Measurements from ENCODE around the gene RAI14.

RAI14 gene

GRCh38 chr5:34833976-34834793 lies 178.1 kb downstream of the RAI14 start:
- Histone ChIP-seq H3K9me3 (ENCODE audit: low read length) (no peaks in the 10 kb centered on the region), H3K27me3 (ENCODE audit: control insufficient read depth in 1 of 2, insufficient read depth in 2 of 2, low read length in 2 of 2) (no peaks in the 10 kb centered on the region), H3K9ac (ENCODE audit: low read length) (no peak overlapping the region), H3K4me1 (ENCODE audit: insufficient read depth, low read length) (no peaks in the 10 kb centered on the region), H3K27ac (ENCODE audit: low read depth, low read length) (no peak overlapping the region), H3K4me3 (ENCODE audit: low read depth in 1 of 2, low read length in 2 of 2) (no peak overlapping the region), H3K36me3 (ENCODE audit: insufficient read depth, low read length) (peaks cover 17% of the 10 kb centered on the region)

GRCh38 chr5:34834794-34835089 lies 178.6 kb downstream of the RAI14 start:
- Histone ChIP-seq H3K27ac (ENCODE audit: low read depth, low read length) (no peak overlapping the region), H3K9me3 (ENCODE audit: low read length) (no peaks in the 10 kb centered on the region)

GRCh38 chr5:34835664-34836063 lies 179.5 kb downstream of the RAI14 start:
- H3K36me3 ChIP-seq (ENCODE audit: insufficient read depth, low read length) = peaks cover 3% of the 10 kb centered on the region
- no peak overlapping the region for H3K27ac ChIP-seq (ENCODE audit: low read depth, low read length)
- no peaks in the 10 kb centered on the region for H3K9me3 ChIP-seq (ENCODE audit: low read length)
- no peak overlapping the region for H3K9ac ChIP-seq (ENCODE audit: low read length)
- H3K4me1 ChIP-seq (ENCODE audit: insufficient read depth, low read length) = no peaks in the 10 kb centered on the region
- H3K27me3 ChIP-seq (ENCODE audit: control insufficient read depth in 1 of 2, insufficient read depth in 2 of 2, low read length in 2 of 2) = no peaks in the 10 kb centered on the region
- H3K4me3 ChIP-seq (ENCODE audit: low read depth in 1 of 2, low read length in 2 of 2) = no peak overlapping the region

More at GRCh38 chr5:34834794-34835089, 178.6 kb downstream of the RAI14 start:
- Histone ChIP-seq H3K9ac (ENCODE audit: low read length) (no peak overlapping the region), H3K4me1 (ENCODE audit: insufficient read depth, low read length) (no peaks in the 10 kb centered on the region), H3K4me3 (ENCODE audit: low read depth in 1 of 2, low read length in 2 of 2) (no peak overlapping the region), H3K27me3 (ENCODE audit: control insufficient read depth in 1 of 2, insufficient read depth in 2 of 2, low read length in 2 of 2) (no peaks in the 10 kb centered on the region), H3K36me3 (ENCODE audit: insufficient read depth, low read length) (peaks cover 12% of the 10 kb centered on the region)

- Histone ChIP-seq H3K27ac (ENCODE audit: low read depth, low read length) (peak within 1 kb of the TSS; percentile 72), H3K9ac (ENCODE audit: low read length) (peak within 1 kb of the TSS; percentile 16), H3K4me3 (ENCODE audit: low read depth in 1 of 2, low read length in 2 of 2) (peak within 1 kb of the TSS; percentile 90 to 99), H3K36me3 (ENCODE audit: insufficient read depth, low read length) (no peaks in the 10 kb centered on the region), H3K9me3 (ENCODE audit: low read length) (no peaks in the 10 kb centered on the region), H3K27me3 (ENCODE audit: control insufficient read depth in 1 of 2, insufficient read depth in 2 of 2, low read length in 2 of 2) (no peaks in the 10 kb centered on the region), H3K4me1 (ENCODE audit: insufficient read depth, low read length) (no peaks in the 10 kb centered on the region)
Observed at GRCh38 chr5:34838785-34839714, 182.9 kb downstream of the RAI14 start, which contains the start of gene TTC23L. TTC23L (plus strand) TSS chr5:34839164; CDS start chr5:34840672, 1,508 bp downstream.

- Histone ChIP-seq H3K9me3 (ENCODE audit: low read length) (no peaks in the 10 kb centered on the region), H3K4me3 (ENCODE audit: low read depth in 1 of 2, low read length in 2 of 2) (no peak overlapping the region), H3K27me3 (ENCODE audit: control insufficient read depth in 1 of 2, insufficient read depth in 2 of 2, low read length in 2 of 2) (no peaks in the 10 kb centered on the region), H3K4me1 (ENCODE audit: insufficient read depth, low read length) (no peaks in the 10 kb centered on the region), H3K36me3 (ENCODE audit: insufficient read depth, low read length) (no peaks in the 10 kb centered on the region), H3K9ac (ENCODE audit: low read length) (no peak overlapping the region), H3K27ac (ENCODE audit: low read depth, low read length) (no peak overlapping the region)
Observed at GRCh38 chr5:34841816-34842215, 185.7 kb downstream of the RAI14 start.

- no peak overlapping the region for H3K9ac ChIP-seq (ENCODE audit: low read length)
- H3K27me3 ChIP-seq (ENCODE audit: control insufficient read depth in 1 of 2, insufficient read depth in 2 of 2, low read length in 2 of 2) = no peaks in the 10 kb centered on the region
- H3K9me3 ChIP-seq (ENCODE audit: low read length) = no peaks in the 10 kb centered on the region
- H3K36me3 ChIP-seq (ENCODE audit: insufficient read depth, low read length) = no peaks in the 10 kb centered on the region
- no peak overlapping the region for H3K27ac ChIP-seq (ENCODE audit: low read depth, low read length)
- no peaks in the 10 kb centered on the region for H3K4me1 ChIP-seq (ENCODE audit: insufficient read depth, low read length)
- H3K4me3 ChIP-seq (ENCODE audit: low read depth in 1 of 2, low read length in 2 of 2) = no peak overlapping the region
Observed at GRCh38 chr5:34842554-34842953, 186.4 kb downstream of the RAI14 start.

- no peak overlapping the region for H3K27ac ChIP-seq (ENCODE audit: low read depth, low read length)
- no peak overlapping the region for H3K9ac ChIP-seq (ENCODE audit: low read length)
- no peaks in the 10 kb centered on the region for H3K9me3 ChIP-seq (ENCODE audit: low read length)
- no peaks in the 10 kb centered on the region for H3K36me3 ChIP-seq (ENCODE audit: insufficient read depth, low read length)
- H3K4me3 ChIP-seq (ENCODE audit: low read depth in 1 of 2, low read length in 2 of 2) = no peak overlapping the region
- no peaks in the 10 kb centered on the region for H3K27me3 ChIP-seq (ENCODE audit: control insufficient read depth in 1 of 2, insufficient read depth in 2 of 2, low read length in 2 of 2)
- H3K4me1 ChIP-seq (ENCODE audit: insufficient read depth, low read length) = no peaks in the 10 kb centered on the region
Observed at GRCh38 chr5:34843497-34843896, 187.4 kb downstream of the RAI14 start.

GRCh38 chr5:34844106-34844505 lies 188.0 kb downstream of the RAI14 start:
- Histone ChIP-seq H3K9me3 (ENCODE audit: low read length) (no peaks in the 10 kb centered on the region), H3K9ac (ENCODE audit: low read length) (no peak overlapping the region), H3K27ac (ENCODE audit: low read depth, low read length) (no peak overlapping the region), H3K4me1 (ENCODE audit: insufficient read depth, low read length) (no peaks in the 10 kb centered on the region), H3K27me3 (ENCODE audit: control insufficient read depth in 1 of 2, insufficient read depth in 2 of 2, low read length in 2 of 2) (no peaks in the 10 kb centered on the region), H3K36me3 (ENCODE audit: insufficient read depth, low read length) (no peaks in the 10 kb centered on the region), H3K4me3 (ENCODE audit: low read depth in 1 of 2, low read length in 2 of 2) (no peak overlapping the region)

GRCh38 chr5:34844999-34845398 lies 188.9 kb downstream of the RAI14 start:
- Histone ChIP-seq H3K4me3 (ENCODE audit: low read depth in 1 of 2, low read length in 2 of 2) (no peak overlapping the region), H3K4me1 (ENCODE audit: insufficient read depth, low read length) (no peaks in the 10 kb centered on the region), H3K9ac (ENCODE audit: low read length) (no peak overlapping the region), H3K9me3 (ENCODE audit: low read length) (no peaks in the 10 kb centered on the region), H3K36me3 (ENCODE audit: insufficient read depth, low read length) (no peaks in the 10 kb centered on the region), H3K27me3 (ENCODE audit: control insufficient read depth in 1 of 2, insufficient read depth in 2 of 2, low read length in 2 of 2) (no peaks in the 10 kb centered on the region), H3K27ac (ENCODE audit: low read depth, low read length) (no peak overlapping the region)

- no peaks in the 10 kb centered on the region for H3K27me3 ChIP-seq (ENCODE audit: control insufficient read depth in 1 of 2, insufficient read depth in 2 of 2, low read length in 2 of 2)
- no peak overlapping the region for H3K27ac ChIP-seq (ENCODE audit: low read depth, low read length)
- no peak overlapping the region for H3K4me3 ChIP-seq (ENCODE audit: low read depth in 1 of 2, low read length in 2 of 2)
- no peak overlapping the region for H3K9ac ChIP-seq (ENCODE audit: low read length)
- no peaks in the 10 kb centered on the region for H3K9me3 ChIP-seq (ENCODE audit: low read length)
- no peaks in the 10 kb centered on the region for H3K4me1 ChIP-seq (ENCODE audit: insufficient read depth, low read length)
- H3K36me3 ChIP-seq (ENCODE audit: insufficient read depth, low read length) = no peaks in the 10 kb centered on the region
Observed at GRCh38 chr5:34847056-34847455, 190.9 kb downstream of the RAI14 start.

GRCh38 chr5:34847552-34847951 lies 191.4 kb downstream of the RAI14 start:
- Histone ChIP-seq H3K36me3 (ENCODE audit: insufficient read depth, low read length) (no peaks in the 10 kb centered on the region), H3K4me1 (ENCODE audit: insufficient read depth, low read length) (no peaks in the 10 kb centered on the region), H3K27ac (ENCODE audit: low read depth, low read length) (no peak overlapping the region), H3K27me3 (ENCODE audit: control insufficient read depth in 1 of 2, insufficient read depth in 2 of 2, low read length in 2 of 2) (no peaks in the 10 kb centered on the region), H3K9ac (ENCODE audit: low read length) (no peak overlapping the region), H3K4me3 (ENCODE audit: low read depth in 1 of 2, low read length in 2 of 2) (no peak overlapping the region), H3K9me3 (ENCODE audit: low read length) (no peaks in the 10 kb centered on the region)

Measured in muscle layer of colon (tissue), 2 donors.